GM19395 (cell line): Measurements from ENCODE around the gene PGAM5.

ENCODE experiments used
- ATAC-seq: cut with Tn5 transposase; IDR thresholded peaks from one replicate; pipeline ENCODE4 v1.9.1; 2021; ENCODE audit warnings: mild to moderate bottlenecking, moderate library complexity; ENCODE audit not compliant: unreplicated experiment

Gene PGAM5

GRCh38 chr12:132710405-132711079, at the start of gene PGAM5:
TSS of gene PGAM5 (plus strand) at chr12:132710842. CDS start at chr12:132710877, 35 bp downstream.
- peak; percentile 88 for ATAC-seq

GRCh38 chr12:132660996-132661395, 49.6 kb upstream of the PGAM5 start:
- ATAC-seq, result no peak

- no peak for ATAC-seq
Observed at GRCh38 chr12:132661972-132662371, 48.7 kb upstream of the PGAM5 start.

GRCh38 chr12:132662901-132663755, 47.5 kb upstream of the PGAM5 start:
- no peak for ATAC-seq

GRCh38 chr12:132664206-132665148, 46.2 kb upstream of the PGAM5 start:
- no peak for ATAC-seq

GRCh38 chr12:132665149-132665491, 45.5 kb upstream of the PGAM5 start:
- no peak for ATAC-seq

GRCh38 chr12:132665794-132666193, 44.8 kb upstream of the PGAM5 start:
- no peak for ATAC-seq

GRCh38 chr12:132668191-132669088, 42.2 kb upstream of the PGAM5 start:
- ATAC-seq, result no peak

GRCh38 chr12:132669166-132669879, 41.3 kb upstream of the PGAM5 start:
- ATAC-seq, result no peak

GRCh38 chr12:132672116-132672515, 38.5 kb upstream of the PGAM5 start:
- no peak for ATAC-seq

GRCh38 chr12:132672678-132673077, 38.0 kb upstream of the PGAM5 start:
- no peak for ATAC-seq

GRCh38 chr12:132673288-132674179, 37.1 kb upstream of the PGAM5 start:
- ATAC-seq, result no peak

- ATAC-seq, result no peak
Observed at GRCh38 chr12:132674561-132674960, 36.1 kb upstream of the PGAM5 start.

GRCh38 chr12:132675757-132676432, 34.7 kb upstream of the PGAM5 start:
- ATAC-seq, result no peak

GRCh38 chr12:132677492-132677891, 33.1 kb upstream of the PGAM5 start:
- ATAC-seq, result no peak

- ATAC-seq, result no peak
Observed at GRCh38 chr12:132685400-132685799, 25.2 kb upstream of the PGAM5 start.

- ATAC-seq, result peak; percentile 28
Observed at GRCh38 chr12:132686825-132687210, 23.8 kb upstream of the PGAM5 start.
